CD4-positive, alpha-beta memory T cell (primary cell): ENCODE results near the gene DISP3. TPM values are rescaled to one million over a fixed set of nuclear protein-coding genes. Genes with fewer than 3 reads are reported as not detected.

ENCODE experiments used
- CTCF ChIA-PET: fragments of 350-600 bp; sonication (Branson Sonifier 250); formaldehyde crosslinking; loops from one replicate; lab custom pipeline; 2021; ENCODE audit warnings: inconsistent platforms; ENCODE audit not compliant: partially characterized antibody; lab: Charles Lee
- POLR2A ChIA-PET: fragments of 350-600 bp; sonication (Branson Sonifier 250); formaldehyde crosslinking; loops from one replicate; lab custom pipeline; 2021; ENCODE audit not compliant: partially characterized antibody; lab: Charles Lee
- DNase-seq, 5 donors: peaks; one replicate each; pipeline versions ENCODE4 v3.0.0 to v3.0.0-alpha.2; 2020 to 2022; ENCODE audit warnings: mixed read lengths in 1 of 5
- H3K27ac ChIP-seq: one replicate; pipeline ENCODE4 v1.7.0; 2013; ENCODE audit warnings: low read depth, low read length
- H3K27me3 ChIP-seq: 2 replicates; pipeline ENCODE4 v1.7.0; 2013; ENCODE audit warnings: mild to moderate bottlenecking, low read length, moderate library complexity; ENCODE audit not compliant: insufficient read depth
- H3K36me3 ChIP-seq: 2 replicates; pipeline ENCODE4 v1.7.0; 2013; ENCODE audit warnings: mild to moderate bottlenecking, low read length, moderate library complexity; ENCODE audit not compliant: insufficient read depth
- H3K4me1 ChIP-seq: 2 replicates; pipeline ENCODE4 v1.7.0; 2013; ENCODE audit warnings: mild to moderate bottlenecking, low read length, moderate library complexity; ENCODE audit not compliant: insufficient read depth
- H3K4me3 ChIP-seq, 2 donors: one replicate each; pipeline ENCODE4 v1.7.0; 2013; ENCODE audit warnings: low read length in 2 of 2, mild to moderate bottlenecking in 1 of 2
- H3K9me3 ChIP-seq, 2 donors: one replicate each; pipeline ENCODE4 v1.7.0; 2013; ENCODE audit warnings: low read length in 2 of 2, control low read depth in 1 of 2; ENCODE audit not compliant: control insufficient read depth in 1 of 2
- H3K27ac Mint-ChIP-seq, 7 donors: one replicate each; pipeline ENCODE4 v1.8.0; 2020 to 2021; ENCODE audit warnings: mixed read lengths in 7 of 7, mild to moderate bottlenecking in 6 of 7, inconsistent platforms in 3 of 7, moderate library complexity in 3 of 7
- H3K27me3 Mint-ChIP-seq, 2 donors: one replicate each; pipeline ENCODE4 v1.8.0; 2020 to 2021; ENCODE audit warnings: mixed read lengths in 2 of 2
- H3K36me3 Mint-ChIP-seq, 2 donors: one replicate each; pipeline ENCODE4 v1.8.0; 2020 to 2021; ENCODE audit warnings: mixed read lengths in 2 of 2, inconsistent platforms in 1 of 2, mild to moderate bottlenecking in 1 of 2
- H3K4me1 Mint-ChIP-seq, 4 donors: one replicate each; pipeline ENCODE4 v1.8.0; 2020 to 2021; ENCODE audit warnings: mixed read lengths in 4 of 4, mild to moderate bottlenecking in 1 of 4
- H3K4me3 Mint-ChIP-seq, 8 donors: one replicate each; pipeline ENCODE4 v1.8.0; 2020 to 2021; ENCODE audit warnings: mixed read lengths in 8 of 8, mild to moderate bottlenecking in 7 of 8, moderate library complexity in 6 of 8, inconsistent platforms in 3 of 8
- H3K9me3 Mint-ChIP-seq, 8 donors: one replicate each; pipeline ENCODE4 v1.8.0; 2020 to 2021; ENCODE audit warnings: mixed read lengths in 8 of 8, mild to moderate bottlenecking in 5 of 8, inconsistent platforms in 3 of 8, moderate library complexity in 1 of 8
- intact Hi-C: fragments of 100-400 bp; cut with micrococcal nuclease; formaldehyde crosslinking; loops from one replicate; pipeline ENCODE4 v1.15.1; 2023
- polyA plus RNA-seq, 2 donors: library from polyadenylated mRNA; unstranded; fragments of 300-500 nt; fragmentation: Illumina TruSeq; gene quantifications; one replicate each; pipeline ENCODE4 v1.2.3, GENCODE V29; 2021
- total RNA-seq, 2 experiments: library from RNA; stranded (reverse); gene quantifications; one replicate each; pipeline ENCODE4 v1.2.3, GENCODE V29; 2021

The DISP3 gene
- total and polyA plus RNA-seq, 4 experiments from 2014 or later, result 0.11 to 0.61 (median 0.42) TPM; not detected in 1

GRCh38 chr1:11438996-11439395 is 40.0 kb upstream of the DISP3 start:
- Mint-ChIP-seq H3K4me1 (peaks cover 4 to 9% (median 6%) of the 10 kb centered on the region in 4 donors), H3K36me3 (no peaks in the 10 kb centered on the region), H3K4me3 (no peak overlapping the region), H3K27ac (no peak overlapping the region), H3K9me3 (no peaks in the 10 kb centered on the region), H3K27me3 (peaks cover 0 to 5% of the 10 kb centered on the region in 2 donors)
- Histone ChIP-seq H3K9me3 (no peaks in the 10 kb centered on the region), H3K4me3 (no peak overlapping the region), H3K36me3 (no peaks in the 10 kb centered on the region), H3K27me3 (no peaks in the 10 kb centered on the region), H3K4me1 (peaks cover 7% of the 10 kb centered on the region), H3K27ac (no peak overlapping the region)
- intact Hi-C loops, result no loop called here
- POLR2A ChIA-PET, result no interaction called here
- CTCF ChIA-PET, result no interaction called here
- no peak for DNase-seq

- POLR2A ChIA-PET, result no interaction called here
- H3K4me1 ChIP-seq, result peaks cover 1% of the 10 kb centered on the region
- Mint-ChIP-seq H3K27ac (peak overlapping the region in 1 of 7 donors; percentile 36), H3K36me3 (no peaks in the 10 kb centered on the region), H3K4me3 (no peak overlapping the region), H3K4me1 (peaks cover 0 to 2% (median under 1%) of the 10 kb centered on the region in 4 donors), H3K27me3 (peaks cover 4 to 7% of the 10 kb centered on the region in 2 donors), H3K9me3 (no peaks in the 10 kb centered on the region)
- DNase-seq, result no peak
- intact Hi-C loops, result no loop called here
- CTCF ChIA-PET, result no interaction called here
- no peak overlapping the region for H3K27ac ChIP-seq
- no peaks in the 10 kb centered on the region for H3K36me3 ChIP-seq
- H3K9me3 ChIP-seq, result no peaks in the 10 kb centered on the region
- no peak overlapping the region for H3K4me3 ChIP-seq
- H3K27me3 ChIP-seq, result no peaks in the 10 kb centered on the region
Observed at GRCh38 chr1:11441211-11441952, 37.6 kb upstream of the DISP3 start.

- Mint-ChIP-seq H3K27me3 (peaks cover 4 to 5% of the 10 kb centered on the region in 2 donors), H3K27ac (no peak overlapping the region), H3K9me3 (no peaks in the 10 kb centered on the region), H3K4me1 (peaks cover 0 to 2% (median 0%) of the 10 kb centered on the region in 4 donors), H3K36me3 (no peaks in the 10 kb centered on the region), H3K4me3 (peak overlapping the region in 1 of 8 donors; percentile 21)
- no peaks in the 10 kb centered on the region for H3K9me3 ChIP-seq
- no peaks in the 10 kb centered on the region for H3K36me3 ChIP-seq
- H3K27ac ChIP-seq, result no peak overlapping the region
- DNase-seq, result no peak
- ChIA-PET POLR2A (no interaction called here), CTCF (no interaction called here)
- no peaks in the 10 kb centered on the region for H3K4me1 ChIP-seq
- no peak overlapping the region for H3K4me3 ChIP-seq
- no peaks in the 10 kb centered on the region for H3K27me3 ChIP-seq
- intact Hi-C loops, result no loop called here
Observed at GRCh38 chr1:11443043-11443442, 35.9 kb upstream of the DISP3 start.

GRCh38 chr1:11443961-11444658 is 34.8 kb upstream of the DISP3 start:
- no peaks in the 10 kb centered on the region for H3K9me3 Mint-ChIP-seq
- no peak for DNase-seq
- H3K27me3 Mint-ChIP-seq, result peaks cover 4% of the 10 kb centered on the region in 2 donors
- no peaks in the 10 kb centered on the region for H3K4me1 ChIP-seq
- H3K4me1 Mint-ChIP-seq, result peaks cover 0 to 2% (median 0%) of the 10 kb centered on the region in 4 donors
- H3K4me3 Mint-ChIP-seq, result no peak overlapping the region
- H3K36me3 ChIP-seq, result no peaks in the 10 kb centered on the region
- H3K9me3 ChIP-seq, result no peaks in the 10 kb centered on the region
- peak overlapping the region in 1 of 7 donors; percentile 56 for H3K27ac Mint-ChIP-seq
- CTCF ChIA-PET, result no interaction called here
- H3K4me3 ChIP-seq, result no peak overlapping the region
- intact Hi-C loops, result no loop called here
- H3K36me3 Mint-ChIP-seq, result no peaks in the 10 kb centered on the region
- POLR2A ChIA-PET, result no interaction called here
- no peaks in the 10 kb centered on the region for H3K27me3 ChIP-seq
- H3K27ac ChIP-seq, result no peak overlapping the region

DNA sequence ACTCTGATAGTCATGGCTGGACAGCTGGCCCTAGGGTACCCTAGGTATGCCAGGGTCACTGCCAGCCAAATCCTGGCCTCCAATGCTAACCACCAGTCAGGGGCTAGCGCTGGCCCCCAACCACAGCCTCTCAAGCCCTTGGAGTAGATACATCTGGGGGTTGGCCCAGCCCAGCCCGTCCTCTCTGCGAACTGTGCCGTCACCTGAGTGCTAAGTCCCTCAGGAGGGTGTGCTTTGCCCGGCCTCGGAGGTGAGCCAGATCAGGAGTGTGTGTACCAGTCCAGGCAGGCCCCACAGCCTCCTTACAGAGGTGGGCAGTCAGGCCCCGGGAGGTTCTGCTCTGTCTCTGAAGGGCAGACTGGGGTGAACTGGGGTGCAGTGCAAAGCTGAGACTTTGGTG is 34.0 kb upstream of the DISP3 start:
- no peaks in the 10 kb centered on the region for H3K27me3 ChIP-seq
- no peak overlapping the region for H3K4me3 Mint-ChIP-seq
- H3K9me3 ChIP-seq, result no peaks in the 10 kb centered on the region
- intact Hi-C loops, result no loop called here
- H3K4me1 Mint-ChIP-seq, result peaks cover 0 to 2% (median 0%) of the 10 kb centered on the region in 4 donors
- no peaks in the 10 kb centered on the region for H3K9me3 Mint-ChIP-seq
- POLR2A ChIA-PET, result no interaction called here
- CTCF ChIA-PET, result no interaction called here
- no peaks in the 10 kb centered on the region for H3K36me3 ChIP-seq
- no peaks in the 10 kb centered on the region for H3K4me1 ChIP-seq
- no peak overlapping the region for H3K27ac ChIP-seq
- no peak overlapping the region for H3K4me3 ChIP-seq
- peaks cover 4% of the 10 kb centered on the region in 2 donors for H3K27me3 Mint-ChIP-seq
- H3K27ac Mint-ChIP-seq, result no peak overlapping the region
- DNase-seq, result no peak
- H3K36me3 Mint-ChIP-seq, result no peaks in the 10 kb centered on the region

DNA sequence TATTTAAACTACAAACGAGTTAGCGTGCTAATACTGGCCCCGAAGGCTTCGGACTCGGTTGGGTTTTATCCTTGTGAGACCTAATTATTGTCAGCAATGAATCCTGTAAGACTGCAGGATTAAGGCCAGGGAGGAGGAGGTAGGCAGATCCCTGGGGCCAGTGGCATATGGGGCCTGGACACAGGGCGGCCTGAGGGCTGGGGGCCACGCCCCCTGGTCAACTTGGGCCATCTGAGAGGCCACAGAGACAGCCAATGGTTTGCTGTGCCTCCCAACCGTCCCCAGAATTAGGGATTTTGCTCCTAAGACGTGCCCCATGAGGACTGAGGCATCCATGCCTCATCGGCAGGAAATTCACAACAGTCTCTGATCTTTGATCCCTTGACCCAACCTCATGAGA is 31.1 kb upstream of the DISP3 start:
- intact Hi-C loops, result no loop called here
- no peaks in the 10 kb centered on the region for H3K9me3 ChIP-seq
- H3K4me3 Mint-ChIP-seq, result no peak overlapping the region
- H3K4me1 ChIP-seq, result no peaks in the 10 kb centered on the region
- peaks cover 6% of the 10 kb centered on the region in 2 donors for H3K27me3 Mint-ChIP-seq
- ChIA-PET POLR2A (no interaction called here), CTCF (no interaction called here)
- no peaks in the 10 kb centered on the region for H3K36me3 ChIP-seq
- H3K4me1 Mint-ChIP-seq, result peaks cover 0 to 2% (median 0%) of the 10 kb centered on the region in 4 donors
- H3K27ac ChIP-seq, result no peak overlapping the region
- no peaks in the 10 kb centered on the region for H3K27me3 ChIP-seq
- DNase-seq, result no peak
- H3K4me3 ChIP-seq, result no peak overlapping the region
- H3K9me3 Mint-ChIP-seq, result no peaks in the 10 kb centered on the region
- H3K36me3 Mint-ChIP-seq, result no peaks in the 10 kb centered on the region
- no peak overlapping the region for H3K27ac Mint-ChIP-seq

DNA sequence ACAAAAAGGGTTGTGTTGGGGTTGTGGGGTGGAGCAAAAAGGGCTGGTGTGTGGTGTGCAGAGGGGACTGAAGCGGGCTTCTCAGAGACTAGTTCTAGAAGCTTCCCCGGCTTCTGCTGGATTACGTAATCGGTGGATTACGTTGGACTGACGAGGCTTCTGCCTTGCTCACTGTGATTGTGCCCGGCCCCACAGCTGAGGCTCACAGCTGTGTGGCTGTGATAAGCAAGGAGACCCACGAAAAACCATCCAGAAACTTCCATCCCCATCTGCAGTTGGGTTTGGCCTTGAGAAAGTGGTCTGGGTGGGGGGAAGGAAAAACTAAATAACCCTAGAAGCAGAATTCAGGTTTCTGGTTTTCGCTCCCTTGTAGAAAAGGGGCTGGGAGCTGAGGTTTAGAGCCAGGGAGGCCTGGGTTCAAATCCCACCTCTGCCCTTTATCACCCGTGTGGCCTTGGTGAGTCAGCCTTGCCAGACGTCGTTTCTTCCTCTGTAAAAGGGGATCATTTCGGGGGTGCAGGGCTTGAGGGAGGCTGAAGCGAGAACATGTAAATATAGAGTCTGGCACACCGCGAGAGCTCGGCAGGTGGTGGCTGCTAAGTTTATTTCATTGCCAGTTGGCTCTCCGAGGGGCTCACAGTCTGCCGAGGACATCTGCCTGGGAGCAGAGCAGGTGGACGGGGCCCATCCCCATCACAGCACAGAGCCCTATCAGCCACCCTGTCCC is 30.4 kb upstream of the DISP3 start:
- CTCF ChIA-PET, result no interaction called here

More for the DNA sequence above, 30.4 kb upstream of the DISP3 start:
- Mint-ChIP-seq H3K36me3 (no peaks in the 10 kb centered on the region), H3K4me3 (no peak overlapping the region), H3K27me3 (peaks cover 6% of the 10 kb centered on the region in 2 donors), H3K9me3 (no peaks in the 10 kb centered on the region), H3K4me1 (peaks cover 0 to 2% (median 0%) of the 10 kb centered on the region in 4 donors), H3K27ac (no peak overlapping the region)
- H3K27ac ChIP-seq, result no peak overlapping the region
- intact Hi-C loops, result no loop called here
- H3K36me3 ChIP-seq, result no peaks in the 10 kb centered on the region
- no peaks in the 10 kb centered on the region for H3K9me3 ChIP-seq
- no peak for DNase-seq
- no peaks in the 10 kb centered on the region for H3K27me3 ChIP-seq
- H3K4me1 ChIP-seq, result no peaks in the 10 kb centered on the region
- POLR2A ChIA-PET, result no interaction called here
- H3K4me3 ChIP-seq, result no peak overlapping the region
